SK-N-MC (cell line): ENCODE data around the gene MT1E.

Experiments used
- DNase-seq: peaks from one replicate; pipeline ENCODE4 v3.0.0-alpha.2; 2011; ENCODE audit warnings: low read depth, low spot score
- H3K27ac ChIP-seq: fragments of 200-600 bp; sonication (generic); 2 replicates; pipeline ENCODE4 v1.5.1; 2016; ENCODE audit warnings: mixed run types
- H3K36me3 ChIP-seq: fragments of 200-600 bp; sonication (generic); 2 replicates; pipeline ENCODE4 v1.6.1; 2017; ENCODE audit warnings: antibody characterized with exemption, low read length, mixed read lengths; ENCODE audit not compliant: insufficient read depth
- H3K4me3 ChIP-seq: fragments of 200-600 bp; sonication (generic); 2 replicates; pipeline ENCODE4 v1.5.1; 2016
- H3K9ac ChIP-seq: fragments of 200-600 bp; sonication (generic); 2 replicates; pipeline ENCODE4 v1.8.0; 2017; ENCODE audit warnings: mixed run types, mixed read lengths; ENCODE audit not compliant: insufficient read length
- H3K9me3 ChIP-seq: fragments of 200-600 bp; sonication (generic); 2 replicates; pipeline ENCODE4 v1.6.1; 2017; ENCODE audit warnings: low read depth, mild to moderate bottlenecking, antibody characterized with exemption, low read length, moderate library complexity, mixed read lengths
- EZH2 ChIP-seq: fragments of 200-600 bp; sonication (generic); IDR thresholded peaks from one replicate; pipeline ENCODE4 v1.6.1; 2017; ENCODE audit warnings: antibody characterized with exemption
- FOXP2 ChIP-seq: optimal IDR thresholded peaks from 2 replicates; pipeline ENCODE3; 2011; ENCODE audit warnings: mild to moderate bottlenecking, moderate library complexity; ENCODE audit not compliant: insufficient read depth; ENCODE audit errors: extremely low read length, control extremely low read depth
- POLR2AphosphoS5 ChIP-seq: IDR thresholded peaks from 2 replicates; pipeline ENCODE4 v1.6.1; 2012; ENCODE audit warnings: mild to moderate bottlenecking, low read depth, low read length, borderline replicate concordance

MT1E gene

DNA sequence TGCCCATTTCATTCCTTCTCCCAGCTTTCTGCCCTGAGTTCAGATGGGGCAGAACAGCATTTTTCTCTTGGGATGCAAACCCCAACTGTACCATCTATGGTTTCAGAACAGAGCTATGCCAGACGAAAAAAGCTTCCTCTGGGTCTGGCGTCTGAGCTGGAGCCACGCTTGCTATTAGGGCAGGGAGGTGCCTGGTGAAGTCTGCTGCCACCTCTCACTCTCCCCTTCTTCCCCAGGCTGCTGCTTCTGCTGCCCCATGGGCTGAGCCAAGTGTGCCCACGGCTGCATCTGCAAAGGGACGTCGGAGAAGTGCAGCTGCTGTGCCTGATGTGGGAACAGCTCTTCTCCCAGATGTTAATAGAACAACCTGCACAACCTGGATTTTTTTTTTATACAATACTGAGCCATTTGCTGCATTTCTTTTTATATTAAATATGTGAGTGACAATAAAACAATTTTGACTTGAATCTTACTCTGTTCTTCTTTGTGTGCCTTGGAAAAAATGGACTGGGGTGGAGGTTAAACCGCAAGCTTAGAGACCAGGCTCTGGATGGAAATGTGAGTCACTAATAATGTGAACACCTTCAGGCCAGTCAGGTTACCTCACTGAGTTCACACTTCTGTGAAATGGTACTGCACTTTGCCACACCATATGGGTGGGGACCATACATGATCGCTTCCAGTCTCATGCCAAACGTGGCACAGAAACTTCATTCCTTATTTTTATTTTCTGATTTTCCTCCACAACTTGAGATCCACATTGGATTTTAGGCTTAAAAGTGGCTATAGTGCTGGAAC, 11.2 kb downstream of the MT1E start:
- no peak for DNase-seq
- H3K9ac ChIP-seq = no peak overlapping the region
- H3K9me3 ChIP-seq = no peaks in the 10 kb centered on the region
- TF ChIP-seq EZH2 (no peak), FOXP2 (no peak), POLR2AphosphoS5 (no peak)
- no peak overlapping the region for H3K27ac ChIP-seq
- no peaks in the 10 kb centered on the region for H3K36me3 ChIP-seq
- H3K4me3 ChIP-seq = no peak overlapping the region

GRCh38 chr16:56637814-56638750, 12.5 kb downstream of the MT1E start, which contains the start of gene MT1A:
MT1A (plus strand) TSS chr16:56638666; CDS start chr16:56638739, 73 bp downstream.
- no peak within 1 kb of the TSS for H3K27ac ChIP-seq
- no peaks in the 10 kb centered on the region for H3K9me3 ChIP-seq
- no peaks in the 10 kb centered on the region for H3K36me3 ChIP-seq
- DNase-seq = no peak
- H3K9ac ChIP-seq = no peak within 1 kb of the TSS
- no peak within 1 kb of the TSS for H3K4me3 ChIP-seq
- TF ChIP-seq EZH2 = no peak

DNA sequence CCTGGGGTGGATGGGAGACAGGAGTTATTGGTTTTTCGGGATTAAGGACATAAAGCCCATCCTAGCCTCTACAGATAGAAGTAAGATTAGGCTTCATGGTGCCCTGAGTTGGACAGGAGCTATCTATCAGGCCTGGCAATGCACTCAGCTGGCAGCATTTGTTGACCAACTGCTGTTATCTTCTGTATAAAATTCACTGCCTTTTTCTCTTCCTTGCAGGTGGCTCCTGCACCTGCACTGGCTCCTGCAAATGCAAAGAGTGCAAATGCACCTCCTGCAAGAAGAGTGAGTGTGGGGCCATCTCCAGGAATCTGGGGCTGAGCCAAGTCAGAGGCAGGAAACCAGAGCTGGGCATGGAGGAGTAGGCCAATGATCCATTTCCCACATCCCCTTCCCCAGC, 13.5 kb downstream of the MT1E start:
- TF ChIP-seq FOXP2 = no peak
- no peak for TF ChIP-seq POLR2AphosphoS5
- TF ChIP-seq EZH2 = no peak
- H3K4me3 ChIP-seq = no peak overlapping the region
- H3K9ac ChIP-seq = no peak overlapping the region
- no peak overlapping the region for H3K27ac ChIP-seq
- no peaks in the 10 kb centered on the region for H3K9me3 ChIP-seq
- no peaks in the 10 kb centered on the region for H3K36me3 ChIP-seq
- DNase-seq = no peak

DNA sequence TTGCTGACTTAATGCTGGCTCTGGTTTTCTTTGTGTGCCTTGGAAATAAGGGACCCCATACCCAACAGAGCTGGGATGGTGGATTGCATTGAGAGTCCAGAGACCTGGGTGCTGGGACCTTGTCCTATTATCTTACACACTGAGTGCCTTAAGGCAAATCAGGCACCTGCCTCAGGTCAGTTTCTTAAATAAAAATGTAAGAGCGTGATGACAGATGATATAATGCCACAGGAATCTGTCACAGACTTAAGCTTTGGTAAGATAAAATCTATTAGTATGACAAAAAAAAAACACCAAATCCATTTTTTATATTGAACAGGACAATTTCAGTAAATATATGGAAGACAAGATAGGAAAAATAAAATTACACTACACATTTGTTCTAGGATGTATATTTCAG, 14.5 kb downstream of the MT1E start:
- TF ChIP-seq POLR2AphosphoS5 (no peak), FOXP2 (no peak), EZH2 (no peak)

GRCh38 chr16:56641166-56641565, 15.6 kb downstream of the MT1E start:
- DNase-seq = no peak
- Histone ChIP-seq H3K9ac (no peak overlapping the region), H3K27ac (no peak overlapping the region), H3K36me3 (no peaks in the 10 kb centered on the region), H3K4me3 (no peak overlapping the region), H3K9me3 (no peaks in the 10 kb centered on the region)
- no peak for TF ChIP-seq EZH2
- no peak for TF ChIP-seq FOXP2
- no peak for TF ChIP-seq POLR2AphosphoS5

More for the DNA sequence above, 14.5 kb downstream of the MT1E start:
- H3K27ac ChIP-seq = no peak overlapping the region
- no peaks in the 10 kb centered on the region for H3K36me3 ChIP-seq
- no peak for DNase-seq
- H3K4me3 ChIP-seq = no peak overlapping the region
- no peaks in the 10 kb centered on the region for H3K9me3 ChIP-seq
- no peak overlapping the region for H3K9ac ChIP-seq

GRCh38 chr16:56643080-56643778, 17.6 kb downstream of the MT1E start:
- TF ChIP-seq FOXP2 (no peak), EZH2 (no peak), POLR2AphosphoS5 (no peak)

DNA sequence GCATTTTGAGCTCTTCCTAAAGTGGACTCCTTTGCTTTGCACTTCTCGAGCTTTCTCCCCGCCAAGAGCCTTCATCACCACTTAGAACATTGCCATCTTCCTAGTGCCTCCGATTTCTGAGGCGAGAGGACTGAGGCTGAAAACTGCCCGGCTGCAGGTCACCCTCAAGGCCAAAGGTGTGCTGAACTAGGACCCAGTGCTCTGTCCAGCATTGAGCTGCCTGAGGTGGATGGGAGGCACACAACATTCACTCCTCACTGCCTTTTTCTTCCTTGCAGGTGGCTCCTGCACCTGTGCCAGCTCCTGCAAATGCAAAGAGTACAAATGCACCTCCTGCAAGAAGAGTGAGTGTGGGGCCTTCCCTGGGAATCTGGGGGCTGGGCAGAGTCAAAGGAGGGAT, 18.3 kb downstream of the MT1E start:
- DNase-seq = no peak
- H3K9ac ChIP-seq = no peak overlapping the region
- no peak overlapping the region for H3K4me3 ChIP-seq
- TF ChIP-seq POLR2AphosphoS5 (no peak), EZH2 (no peak), FOXP2 (no peak)
- no peaks in the 10 kb centered on the region for H3K36me3 ChIP-seq
- no peak overlapping the region for H3K27ac ChIP-seq
- H3K9me3 ChIP-seq = no peaks in the 10 kb centered on the region

More at GRCh38 chr16:56643080-56643778, 17.6 kb downstream of the MT1E start:
- H3K9ac ChIP-seq = no peak overlapping the region
- no peak overlapping the region for H3K4me3 ChIP-seq
- no peak for DNase-seq
- H3K36me3 ChIP-seq = no peaks in the 10 kb centered on the region
- no peak overlapping the region for H3K27ac ChIP-seq
- H3K9me3 ChIP-seq = no peaks in the 10 kb centered on the region

DNA sequence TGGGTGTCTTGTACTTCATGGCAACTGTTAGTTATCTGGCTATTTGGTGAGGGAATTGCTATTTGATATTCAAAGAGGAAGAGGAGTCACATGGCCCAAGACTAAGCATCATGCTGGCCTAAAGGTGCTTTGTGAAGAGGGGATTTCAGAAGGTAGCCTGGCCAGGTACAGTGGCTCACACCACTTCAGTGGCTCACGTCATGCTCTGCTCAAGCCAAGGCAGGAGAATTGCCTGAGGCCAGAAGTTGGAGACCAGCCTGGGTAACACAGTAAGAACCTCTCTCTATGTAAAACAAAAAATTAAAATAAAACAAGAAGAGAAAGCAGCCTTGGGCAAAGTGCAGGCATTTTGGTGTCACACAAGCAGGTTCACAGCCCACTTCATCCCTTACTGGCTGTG, 19.7 kb downstream of the MT1E start:
- TF ChIP-seq POLR2AphosphoS5 = no peak
- TF ChIP-seq FOXP2 = no peak
- Histone ChIP-seq H3K4me3 (no peak overlapping the region), H3K27ac (no peak overlapping the region), H3K9ac (no peak overlapping the region), H3K9me3 (no peaks in the 10 kb centered on the region), H3K36me3 (no peaks in the 10 kb centered on the region)
- DNase-seq = no peak
